IPS-NIHi7 (cell line): ENCODE data around the gene VARS1.
"Not testable (repeated sequence)": the region's sequence is repeated elsewhere in the genome, so short reads cannot be mapped to it uniquely, and the experiment has no call there.

Source experiments
- DNase-seq: peaks from one replicate; pipeline ENCODE4 v3.0.0; 2012; ENCODE audit warnings: mixed read lengths; ENCODE audit errors: extremely low spot score

Gene VARS1

DNA sequence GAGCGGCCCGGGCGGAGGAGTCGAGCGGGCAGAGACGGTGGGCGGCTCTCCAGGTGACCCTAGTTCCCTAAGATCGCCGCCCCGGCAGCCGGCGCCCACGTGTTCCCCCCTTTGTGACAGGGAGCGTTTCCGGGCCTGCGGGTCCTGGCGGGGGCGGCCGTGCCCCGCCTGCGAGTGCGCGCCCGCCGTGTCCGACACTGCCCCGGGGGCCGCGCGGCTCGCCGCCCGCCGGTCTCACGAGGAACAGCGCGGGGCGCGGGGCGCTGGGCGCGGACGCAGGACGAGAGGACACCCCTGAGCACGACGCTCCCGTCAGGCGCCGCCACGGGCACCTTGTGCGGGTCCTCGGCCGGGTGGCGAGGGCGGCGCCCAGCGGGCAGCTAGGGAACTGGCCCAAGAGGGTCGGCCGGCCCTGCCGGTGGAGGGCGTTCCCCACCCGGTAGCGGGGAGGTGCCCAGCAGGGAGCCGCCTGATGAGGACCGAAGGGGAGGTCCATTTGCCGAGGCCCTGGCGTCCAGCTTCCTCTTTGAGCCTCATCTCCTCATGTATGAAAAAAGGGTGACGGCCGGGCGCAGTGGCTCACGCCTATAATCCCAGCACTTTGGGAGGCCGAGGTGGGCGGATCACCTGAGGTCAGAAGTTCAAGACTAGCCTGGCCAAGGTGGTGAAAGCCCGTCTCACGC is at the start of gene VARS1:
VARS1 (minus strand) TSS at position 137 of the 683 bp plus-strand sequence. CDS start 535 bp downstream, outside the sequence.
- peak; percentile 98 for DNase-seq

DNA sequence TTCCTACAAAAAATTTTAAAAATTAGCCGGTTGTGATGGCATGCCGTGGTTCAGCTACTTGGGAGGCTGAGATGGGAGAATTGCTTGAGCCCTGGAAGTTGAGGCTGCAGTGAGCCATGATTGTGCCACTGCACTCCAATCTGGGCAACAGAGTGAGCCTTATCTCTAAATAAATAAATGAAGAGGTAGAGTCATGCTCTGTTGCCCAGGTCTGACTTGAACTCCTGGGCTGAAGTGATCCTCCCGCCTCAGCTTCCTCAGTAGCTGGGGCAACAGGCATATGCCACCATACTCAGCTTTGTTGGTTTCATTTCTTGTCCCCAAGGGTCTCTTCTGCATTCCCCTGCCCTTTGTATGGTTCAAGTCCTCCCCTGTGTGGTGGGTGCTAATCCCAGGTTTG is 49.0 kb upstream of the VARS1 start:
- no peak for DNase-seq

- no peak for DNase-seq
These were observed 46.5 kb upstream of the VARS1 start for GRCh38 chr6:31842053-31842452.

DNA sequence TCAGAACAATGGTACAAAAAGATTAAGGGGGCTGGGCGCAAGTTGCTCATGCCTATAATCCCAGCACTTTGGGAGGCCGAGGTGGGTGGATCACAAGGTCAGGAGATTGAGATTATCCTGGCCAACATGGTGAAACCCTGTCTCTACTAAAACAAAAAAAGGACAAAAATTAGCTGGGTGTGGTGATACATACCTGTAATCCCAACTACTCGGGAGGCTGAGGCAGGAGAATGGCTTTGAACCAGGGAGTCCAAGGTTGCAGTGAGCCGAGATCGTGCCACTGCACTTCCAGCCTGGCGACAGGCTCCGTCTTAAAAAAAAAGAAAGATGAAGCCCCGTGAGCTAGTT is 44.2 kb upstream of the VARS1 start:
- DNase-seq, result not testable (repeated sequence)

DNA sequence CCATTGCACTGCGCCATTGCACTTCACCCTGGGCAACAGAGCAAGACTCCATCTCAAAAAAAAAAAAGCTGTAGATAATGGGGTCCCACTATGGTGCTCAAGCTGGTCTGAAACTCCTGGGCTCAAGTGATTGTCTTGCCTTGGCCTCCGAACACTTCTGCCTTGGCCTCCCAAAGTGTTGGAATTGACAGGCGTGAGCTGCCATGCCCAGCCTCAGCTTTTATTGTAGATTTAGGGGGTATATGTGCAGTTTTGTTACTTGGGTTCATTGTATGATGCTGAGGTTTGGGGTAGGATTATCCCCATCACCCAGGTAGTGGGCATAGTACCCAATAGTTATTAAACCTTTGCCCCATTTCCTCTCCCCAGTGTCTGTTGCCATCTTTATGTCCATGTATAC is 43.4 kb upstream of the VARS1 start:
- no peak for DNase-seq

- not testable (repeated sequence) for DNase-seq
These were observed 42.6 kb upstream of the VARS1 start for GRCh38 chr6:31838114-31838553.

DNA sequence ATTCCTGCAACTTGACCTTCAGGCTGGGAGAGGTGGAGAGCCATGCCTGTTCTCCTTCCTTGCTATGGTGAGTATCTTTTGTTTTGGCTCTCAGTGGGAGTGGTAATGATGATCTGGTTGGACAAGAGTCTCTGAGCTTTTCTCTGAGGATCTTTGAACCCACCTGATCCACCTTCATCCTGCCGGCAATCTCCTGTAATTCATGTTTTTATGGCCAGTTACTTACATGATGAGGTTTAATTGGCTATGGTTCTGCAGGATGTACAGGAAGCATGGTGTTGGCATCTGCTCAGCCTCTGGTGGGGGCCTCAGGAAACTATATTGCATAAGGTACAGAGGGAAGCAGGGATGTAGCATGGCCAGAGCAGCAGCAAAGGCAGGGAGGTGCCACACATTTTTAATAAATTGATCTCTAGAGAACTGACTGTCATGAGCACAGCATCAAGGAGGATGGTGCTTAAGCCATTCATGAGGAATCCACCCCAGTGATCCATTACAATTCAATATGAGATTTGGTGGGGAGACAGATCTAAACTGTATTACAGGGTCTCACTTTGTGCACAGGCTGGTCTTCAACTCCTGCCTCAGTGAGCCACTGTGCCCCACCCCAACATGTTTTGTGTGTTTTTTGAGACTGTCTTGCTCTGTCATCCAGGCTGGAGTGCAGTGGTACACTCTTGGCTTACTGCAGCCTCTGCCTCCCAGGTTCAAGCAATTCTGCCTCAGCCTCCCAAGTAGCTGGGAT is 42.0 kb upstream of the VARS1 start:
- no peak for DNase-seq

DNA sequence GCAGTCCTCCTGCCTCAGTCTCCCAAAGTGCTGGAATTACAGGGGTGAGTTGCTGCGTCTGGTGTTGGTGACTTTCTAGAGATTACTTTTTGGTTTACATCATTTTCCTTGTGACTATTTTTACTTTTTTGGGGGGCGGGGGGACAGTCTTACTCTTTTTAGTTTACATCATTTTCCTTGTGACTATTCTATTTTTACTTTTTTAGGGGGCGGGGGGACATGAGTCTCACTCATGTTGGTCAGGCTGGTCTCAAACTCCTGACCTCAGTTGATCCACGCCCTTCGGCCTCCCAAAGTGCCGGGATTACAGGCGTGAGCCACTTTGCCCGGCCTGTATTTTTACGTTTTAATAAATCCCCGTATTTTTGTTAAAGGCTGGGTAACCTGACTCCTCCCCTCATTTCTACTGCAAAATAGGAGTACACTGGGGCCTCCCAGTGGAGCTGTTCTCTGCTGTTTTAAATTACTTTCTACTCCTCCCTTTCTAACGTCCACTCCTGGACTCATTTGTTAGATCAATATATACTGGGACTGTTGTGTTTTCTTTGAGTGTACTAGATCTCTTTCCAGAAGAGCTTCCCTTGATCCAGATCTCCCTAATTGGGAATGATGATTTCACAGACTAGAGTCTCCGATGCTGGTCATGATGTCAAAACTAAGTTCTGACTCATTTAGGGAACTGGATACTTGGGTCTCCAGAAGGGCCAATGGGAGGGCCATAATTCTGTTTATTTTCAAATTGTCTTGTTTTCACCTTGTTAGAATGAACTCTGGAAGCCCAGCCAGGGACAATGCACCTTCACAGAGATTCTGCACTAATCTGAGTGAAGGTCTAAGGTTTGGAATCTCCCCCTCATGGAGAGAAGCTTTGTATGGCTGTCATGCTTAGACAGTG is 41.2 kb upstream of the VARS1 start:
- DNase-seq, result no peak

DNA sequence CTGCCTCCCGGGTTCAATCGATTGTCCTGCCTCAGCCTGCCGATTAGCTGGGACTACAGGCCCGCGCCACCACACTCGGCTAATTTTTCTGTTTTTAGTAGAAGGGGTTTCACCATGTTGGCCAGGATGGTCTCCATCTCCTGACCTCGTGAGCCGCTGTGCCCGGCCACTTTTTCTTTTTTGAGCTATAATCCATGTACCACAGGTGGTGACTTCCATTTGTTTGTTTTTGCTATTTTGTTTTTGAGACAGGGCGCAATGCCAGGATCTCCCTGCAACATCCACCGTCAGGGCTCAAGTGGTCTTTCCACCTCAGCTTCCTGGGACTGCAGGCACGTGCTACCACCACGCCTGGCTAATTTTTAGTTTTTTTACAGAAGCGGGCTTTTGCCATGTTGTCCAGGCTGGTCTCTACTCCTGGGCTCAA is 40.5 kb upstream of the VARS1 start:
- no peak for DNase-seq

GRCh38 chr6:31834367-31835250 is 39.1 kb upstream of the VARS1 start:
- DNase-seq, result peak; percentile 82

GRCh38 chr6:31831350-31832215 is 36.0 kb upstream of the VARS1 start:
- no peak for DNase-seq

DNA sequence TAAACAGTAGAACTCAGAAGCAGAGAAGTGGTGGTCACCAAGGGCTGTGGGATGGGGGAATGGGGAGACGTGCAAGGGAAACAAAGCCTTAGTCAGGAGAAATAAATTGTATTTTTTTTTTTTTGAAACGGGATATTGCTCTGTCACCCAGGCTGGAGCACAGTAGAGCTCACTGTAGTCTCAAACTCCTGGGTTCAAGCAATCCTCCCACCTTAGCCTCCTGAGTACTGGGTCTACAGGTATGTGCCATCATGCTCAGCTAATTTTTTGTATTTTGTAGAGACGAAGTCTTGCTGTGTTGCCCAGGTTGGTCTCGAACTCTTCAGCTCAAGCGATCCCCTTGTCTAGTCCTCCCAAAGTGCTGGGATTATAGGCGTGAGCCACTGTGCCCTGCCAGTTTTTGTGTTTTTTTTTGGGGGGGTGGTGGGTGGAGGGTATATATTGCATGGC is 35.4 kb upstream of the VARS1 start:
- no peak for DNase-seq

- DNase-seq, result no peak
These were observed 34.2 kb upstream of the VARS1 start for GRCh38 chr6:31829633-31830283.

GRCh38 chr6:31827286-31828079 is 31.9 kb upstream of the VARS1 start, which contains the start of gene HSPA1B:
Gene HSPA1B, plus strand, starts transcription at chr6:31827738. Its CDS starts 213 bp downstream, at chr6:31827951.
- peak; percentile 97 for DNase-seq

GRCh38 chr6:31826793-31827285 is 31.3 kb upstream of the VARS1 start:
- DNase-seq, result peak; percentile 42

DNA sequence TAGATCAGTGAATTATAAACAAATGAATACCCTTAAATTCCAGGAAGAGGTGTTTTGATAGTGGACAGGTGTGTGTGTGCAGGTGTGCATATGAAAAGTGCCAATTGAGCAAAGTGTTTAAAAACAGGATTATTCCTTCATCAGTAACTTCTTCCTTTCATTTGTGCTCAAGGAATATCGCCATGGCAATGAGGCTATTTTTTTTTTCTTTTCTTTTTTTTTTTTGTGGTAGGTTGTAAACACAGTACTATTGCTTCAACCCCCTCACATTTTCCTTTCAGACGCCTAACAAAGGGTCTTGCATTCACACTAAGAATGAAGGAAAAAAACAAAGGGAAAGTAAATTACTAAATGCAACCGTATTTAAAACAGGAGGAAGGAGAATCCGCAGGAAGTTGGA is 30.0 kb upstream of the VARS1 start:
- DNase-seq, result no peak

GRCh38 chr6:31823592-31824196 is 28.1 kb upstream of the VARS1 start:
- DNase-seq, result not testable (repeated sequence)
